CD14-positive monocyte (primary cell): Measurements from ENCODE around the gene CXCL17. TPM values are rescaled to one million over a fixed set of nuclear protein-coding genes. Genes with fewer than 3 reads are reported as not detected.
"Not testable (repeated sequence)": the region's sequence is repeated elsewhere in the genome, so short reads cannot be mapped to it uniquely, and the experiment has no call there.

ENCODE experiments used
- DNase-seq, 3 donors: peaks; one replicate each; pipeline ENCODE4 v3.0.0-alpha.2; 2011 to 2022
- H2AFZ ChIP-seq: 2 replicates; pipeline ENCODE4 v1.6.0; 2012; ENCODE audit warnings: mild to moderate bottlenecking, low read depth, low read length, inconsistent platforms; ENCODE audit not compliant: insufficient read depth, poor library complexity, severe bottlenecking
- H3K27ac ChIP-seq, 2 donors: 1 replicate in 1 of 2; 2 replicates in 1 of 2; pipeline ENCODE4 v1.5.1; 2012 to 2013; ENCODE audit warnings: low read length in 2 of 2, control low read depth in 1 of 2, inconsistent platforms in 1 of 2, low read depth in 1 of 2, mild to moderate bottlenecking in 1 of 2
- H3K27me3 ChIP-seq, 2 donors: one replicate each; pipeline versions ENCODE4 v1.6.0 to v1.6.1; 2011 to 2013; ENCODE audit warnings: low read length in 2 of 2; ENCODE audit not compliant: control insufficient read depth in 2 of 2, insufficient read depth in 2 of 2
- H3K36me3 ChIP-seq, 2 donors: replicated peaks in 1 of 2; 1 replicate in 1 of 2; 2 replicates in 1 of 2; pipeline versions ENCODE4 v1.5.1 to v1.6.1; 2012 to 2013; ENCODE audit warnings: low read length in 2 of 2, control low read depth in 1 of 2, inconsistent platforms in 1 of 2, mild to moderate bottlenecking in 1 of 2; ENCODE audit not compliant: insufficient read depth in 2 of 2, control insufficient read depth in 1 of 2
- H3K4me1 ChIP-seq, 2 donors: 1 replicate in 1 of 2; 2 replicates in 1 of 2; pipeline versions ENCODE4 v1.5.1 to v1.6.1; 2012 to 2013; ENCODE audit warnings: low read length in 2 of 2, control low read depth in 1 of 2, inconsistent platforms in 1 of 2, mild to moderate bottlenecking in 1 of 2, moderate library complexity in 1 of 2; ENCODE audit not compliant: insufficient read depth in 2 of 2, control insufficient read depth in 1 of 2
- H3K4me2 ChIP-seq: replicated peaks from 2 replicates; pipeline ENCODE3; 2012; ENCODE audit warnings: low read length, moderate library complexity, mild to moderate bottlenecking; ENCODE audit not compliant: poor library complexity, severe bottlenecking; ENCODE audit errors: extremely low read depth
- H3K4me3 ChIP-seq, 3 experiments: fragments of 200-600 bp in 1 of 3; sonication (generic) in 1 of 3; replicated peaks in 1 of 3; 1 replicate in 2 of 3; 2 replicates in 1 of 3; pipeline ENCODE4 v1.5.1; 2011 to 2013; ENCODE audit warnings: low read length in 3 of 3, mild to moderate bottlenecking in 3 of 3, control low read depth in 2 of 3, low read depth in 2 of 3, inconsistent platforms in 1 of 3, moderate library complexity in 1 of 3
- H3K79me2 ChIP-seq: 2 replicates; pipeline ENCODE4 v1.6.0; 2012; ENCODE audit warnings: mild to moderate bottlenecking, control low read depth, inconsistent platforms, low read length, moderate library complexity; ENCODE audit not compliant: insufficient read depth
- H3K9ac ChIP-seq: 2 replicates; pipeline ENCODE4 v1.6.0; 2017; ENCODE audit warnings: low read length, mild to moderate bottlenecking; ENCODE audit not compliant: insufficient read depth, poor library complexity, severe bottlenecking
- H3K9me3 ChIP-seq, 2 donors: replicated peaks in 1 of 2; 1 replicate in 1 of 2; 2 replicates in 1 of 2; pipeline versions ENCODE4 v1.5.1 to v1.6.1; 2012 to 2013; ENCODE audit warnings: low read length in 2 of 2, control low read depth in 1 of 2; ENCODE audit not compliant: control insufficient read depth in 1 of 2, insufficient read depth in 1 of 2
- H4K20me1 ChIP-seq: 2 replicates; pipeline ENCODE4 v1.6.0; 2012; ENCODE audit warnings: mild to moderate bottlenecking, low read length, control low read depth, moderate library complexity; ENCODE audit not compliant: insufficient read depth
- H3K27ac Mint-ChIP-seq, 7 donors: one replicate each; pipeline ENCODE4 v1.8.0; 2020; ENCODE audit warnings: mild to moderate bottlenecking in 7 of 7, mixed read lengths in 7 of 7, moderate library complexity in 6 of 7, inconsistent platforms in 2 of 7
- H3K27me3 Mint-ChIP-seq, 3 donors: one replicate each; pipeline ENCODE4 v1.8.0; 2021 to 2022; ENCODE audit warnings: low read depth in 3 of 3, mild to moderate bottlenecking in 3 of 3, mixed read lengths in 3 of 3, moderate library complexity in 3 of 3, inconsistent platforms in 1 of 3
- H3K36me3 Mint-ChIP-seq, 2 donors: one replicate each; pipeline ENCODE4 v1.8.0; 2020; ENCODE audit warnings: mixed read lengths in 2 of 2, inconsistent platforms in 1 of 2, mild to moderate bottlenecking in 1 of 2
- H3K4me1 Mint-ChIP-seq: one replicate; pipeline ENCODE4 v1.8.0; 2020; ENCODE audit warnings: mild to moderate bottlenecking, mixed read lengths
- H3K4me3 Mint-ChIP-seq, 2 donors: one replicate each; pipeline ENCODE4 v1.8.0; 2020; ENCODE audit warnings: mild to moderate bottlenecking in 2 of 2, mixed read lengths in 2 of 2, moderate library complexity in 1 of 2
- H3K9me3 Mint-ChIP-seq, 7 donors: one replicate each; pipeline ENCODE4 v1.8.0; 2020 to 2022; ENCODE audit warnings: mixed read lengths in 7 of 7, mild to moderate bottlenecking in 6 of 7, moderate library complexity in 6 of 7, inconsistent platforms in 2 of 7
- WGBS: methylation state at CpG from one replicate; pipeline ENCODE4 v1.1.5; 2013; ENCODE audit warnings: missing lambda C conversion rate; ENCODE audit not compliant: insufficient coverage; 5-methylcytosine and 5-hydroxymethylcytosine counted together
- intact Hi-C, 2 donors: fragments of 100-400 bp; cut with micrococcal nuclease; formaldehyde crosslinking; loops; one replicate each; pipeline versions ENCODE4 v1.15.0 to v1.15.1; 2023
- polyA plus RNA-seq, 3 donors: library from polyadenylated mRNA; depleted of rRNA in 1 of 3; unstranded in 2 of 3; stranded (reverse) in 1 of 3; fragments of 300-500 nt in 2 of 3; fragments of >200 nt in 1 of 3; fragmentation: Illumina TruSeq in 2 of 3; gene quantifications; 1 replicate in 2 of 3; 2 replicates in 1 of 3; pipeline ENCODE4 v1.2.3, GENCODE V29; 2012 to 2021
- TF ChIP-seq, protein P1 (sequence below): fragments of 200-600 bp; IDR thresholded peaks from one replicate; pipeline ENCODE4 v1.8.0; 2022; ENCODE audit warnings: antibody characterized with exemption, mild to moderate bottlenecking

Gene CXCL17
- polyA plus RNA-seq, 3 donors: not detected

DNA sequence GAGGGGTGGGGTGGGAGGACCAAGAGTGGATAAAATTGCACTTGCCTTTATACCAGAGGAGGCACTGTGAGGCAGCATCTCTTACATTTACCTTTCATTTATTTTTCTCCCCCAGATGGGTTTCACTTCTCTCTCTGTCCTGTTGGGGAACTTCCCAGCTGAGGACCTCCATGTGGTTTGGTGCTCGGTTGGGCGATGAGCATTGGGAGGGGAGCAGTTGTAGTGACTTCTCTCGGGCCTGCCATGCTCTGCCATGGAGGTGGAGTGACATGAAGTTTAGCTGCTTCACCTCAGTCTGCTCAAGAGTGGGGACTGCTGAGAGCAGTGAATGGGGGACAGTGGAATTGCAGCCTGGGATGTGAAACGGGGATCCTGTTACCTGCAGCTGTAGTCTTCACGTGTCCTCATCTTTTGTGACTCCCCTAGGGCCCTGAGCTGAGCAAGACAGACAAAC is 23.1 kb upstream of the CXCL17 start:
- H3K9me3 Mint-ChIP-seq: no peaks in the 10 kb centered on the region

DNA sequence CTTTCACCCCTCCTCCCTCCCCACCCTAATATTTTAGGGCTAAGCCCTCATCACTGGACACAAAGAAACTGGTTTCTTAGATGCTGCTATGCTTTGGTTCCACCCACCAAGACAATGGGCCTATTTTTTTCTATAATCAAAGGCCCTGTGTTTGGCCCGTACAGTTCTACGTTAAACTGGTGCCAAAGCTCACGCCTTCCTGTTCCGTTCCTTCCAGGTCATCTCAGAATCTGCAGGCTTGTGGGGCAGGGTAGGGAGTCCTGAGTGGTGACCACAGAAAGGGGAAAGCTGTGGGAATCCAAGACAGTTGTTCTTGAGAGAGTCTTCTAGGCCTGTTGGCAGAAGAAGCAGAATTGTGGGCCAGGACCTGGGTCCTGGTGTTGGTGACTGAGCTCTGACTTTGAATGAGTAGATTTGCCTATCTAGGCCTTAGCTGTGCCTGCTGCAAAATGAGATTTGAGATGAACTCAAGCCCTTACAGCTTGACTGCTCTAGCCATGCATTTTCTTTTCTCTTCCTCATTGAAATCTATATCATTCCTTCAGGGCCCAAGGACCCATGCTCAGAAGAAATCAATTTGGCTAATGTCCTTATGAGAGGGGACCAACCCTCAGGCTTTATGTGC is 19.1 kb upstream of the CXCL17 start:
- H3K9me3 Mint-ChIP-seq: no peaks in the 10 kb centered on the region

More for the DNA sequence above, 23.1 kb upstream of the CXCL17 start:
- no peaks in the 10 kb centered on the region for H4K20me1 ChIP-seq
- H3K4me1 ChIP-seq: peaks cover 31 to 32% of the 10 kb centered on the region in 2 donors
- no peak overlapping the region for H3K4me3 Mint-ChIP-seq
- H3K4me2 ChIP-seq: no peak overlapping the region
- H2AFZ ChIP-seq: no peak overlapping the region
- H3K27me3 Mint-ChIP-seq: peaks cover 0 to 5% (median 3%) of the 10 kb centered on the region in 3 donors
- peaks cover 40% of the 10 kb centered on the region for H3K4me1 Mint-ChIP-seq
- H3K27ac Mint-ChIP-seq: no peak overlapping the region
- H3K4me3 ChIP-seq: no peak overlapping the region
- H3K36me3 Mint-ChIP-seq: no peaks in the 10 kb centered on the region
- no peak overlapping the region for H3K9ac ChIP-seq
- H3K36me3 ChIP-seq: no peaks in the 10 kb centered on the region
- 36% methylated on average over 5 of the region's 5 CpGs for WGBS
- TF ChIP-seq, protein P1, sequence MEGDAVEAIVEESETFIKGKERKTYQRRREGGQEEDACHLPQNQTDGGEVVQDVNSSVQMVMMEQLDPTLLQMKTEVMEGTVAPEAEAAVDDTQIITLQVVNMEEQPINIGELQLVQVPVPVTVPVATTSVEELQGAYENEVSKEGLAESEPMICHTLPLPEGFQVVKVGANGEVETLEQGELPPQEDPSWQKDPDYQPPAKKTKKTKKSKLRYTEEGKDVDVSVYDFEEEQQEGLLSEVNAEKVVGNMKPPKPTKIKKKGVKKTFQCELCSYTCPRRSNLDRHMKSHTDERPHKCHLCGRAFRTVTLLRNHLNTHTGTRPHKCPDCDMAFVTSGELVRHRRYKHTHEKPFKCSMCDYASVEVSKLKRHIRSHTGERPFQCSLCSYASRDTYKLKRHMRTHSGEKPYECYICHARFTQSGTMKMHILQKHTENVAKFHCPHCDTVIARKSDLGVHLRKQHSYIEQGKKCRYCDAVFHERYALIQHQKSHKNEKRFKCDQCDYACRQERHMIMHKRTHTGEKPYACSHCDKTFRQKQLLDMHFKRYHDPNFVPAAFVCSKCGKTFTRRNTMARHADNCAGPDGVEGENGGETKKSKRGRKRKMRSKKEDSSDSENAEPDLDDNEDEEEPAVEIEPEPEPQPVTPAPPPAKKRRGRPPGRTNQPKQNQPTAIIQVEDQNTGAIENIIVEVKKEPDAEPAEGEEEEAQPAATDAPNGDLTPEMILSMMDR: no peak
- H3K79me2 ChIP-seq: no peaks in the 10 kb centered on the region
- no peak overlapping the region for H3K27ac ChIP-seq
- DNase-seq: peak in 1 of 3 donors; percentile 31
- intact Hi-C loops: no loop called here
- no peaks in the 10 kb centered on the region for H3K9me3 ChIP-seq
- no peaks in the 10 kb centered on the region for H3K27me3 ChIP-seq

DNA sequence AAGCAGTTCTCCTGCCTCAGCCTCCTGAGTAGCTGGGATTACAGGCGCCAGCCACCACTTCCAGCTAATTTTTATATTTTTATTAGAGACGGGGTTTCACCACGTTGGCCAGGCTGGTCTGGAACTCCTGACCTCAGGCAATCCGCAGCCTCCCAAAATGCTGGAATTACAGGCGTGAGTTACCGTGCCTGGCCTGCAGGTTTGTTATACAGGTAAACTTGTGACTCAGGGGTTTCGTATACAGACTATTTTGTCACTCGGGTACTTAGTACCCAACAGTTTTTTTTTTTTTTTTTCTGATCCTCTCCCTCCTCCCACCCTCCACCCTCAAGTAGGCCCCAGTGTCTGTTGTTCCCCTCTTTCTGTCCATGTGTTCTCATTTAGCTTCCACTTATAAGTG is 18.5 kb upstream of the CXCL17 start:
- 91% methylated on average over 4 of the region's 8 CpGs for WGBS
- peaks cover 11 to 12% of the 10 kb centered on the region in 2 donors for H3K4me1 ChIP-seq
- H4K20me1 ChIP-seq, H3K9ac ChIP-seq, intact Hi-C loops, H3K4me3 Mint-ChIP-seq, H2AFZ ChIP-seq, DNase-seq, H3K36me3 Mint-ChIP-seq, H3K4me3 ChIP-seq, H3K79me2 ChIP-seq, H3K27ac Mint-ChIP-seq, H3K27ac ChIP-seq, H3K4me2 ChIP-seq, H3K9me3 ChIP-seq, H3K9me3 Mint-ChIP-seq, H3K27me3 Mint-ChIP-seq, H3K27me3 ChIP-seq, H3K36me3 ChIP-seq: not testable (repeated sequence)
- peaks cover 15% of the 10 kb centered on the region for H3K4me1 Mint-ChIP-seq

More for the DNA sequence above, 19.1 kb upstream of the CXCL17 start:
- Histone ChIP-seq H3K4me1 (peaks cover 14 to 15% of the 10 kb centered on the region in 2 donors), H2AFZ (no peak overlapping the region), H3K4me2 (no peak overlapping the region), H3K9ac (no peak overlapping the region), H3K27me3 (no peaks in the 10 kb centered on the region), H3K79me2 (no peaks in the 10 kb centered on the region), H3K36me3 (no peaks in the 10 kb centered on the region), H3K27ac (no peak overlapping the region), H4K20me1 (no peaks in the 10 kb centered on the region), H3K4me3 (no peak overlapping the region), H3K9me3 (no peaks in the 10 kb centered on the region)
- intact Hi-C loops: no loop called here
- no peak overlapping the region for H3K27ac Mint-ChIP-seq
- TF ChIP-seq, protein P1: no peak
- no peak for DNase-seq
- no peak overlapping the region for H3K4me3 Mint-ChIP-seq
- peaks cover 1 to 3% (median 2%) of the 10 kb centered on the region in 3 donors for H3K27me3 Mint-ChIP-seq
- H3K36me3 Mint-ChIP-seq: no peaks in the 10 kb centered on the region
- 100% methylated on average over 4 of the region's 4 CpGs for WGBS
- H3K4me1 Mint-ChIP-seq: peaks cover 18% of the 10 kb centered on the region
